NCI-H1930 (cell line): Measurements from ENCODE around the gene MAML3.

Experiments
- DNase-seq, 2 experiments: peaks; one replicate each; lab custom pipeline; 2025; lab: John Stamatoyannopoulos, UW

MAML3 gene

GRCh38 chr4:140153718-140154571 is at the start of gene MAML3:
Gene MAML3 (minus strand): TSS chr4:140154184. CDS start chr4:140153327, 857 bp downstream.
- peak; percentile 87 to 90 for DNase-seq

GRCh38 chr4:140198942-140199341 is 45.0 kb upstream of the MAML3 start:
- no peak for DNase-seq

- no peak for DNase-seq
These were observed 41.8 kb upstream of the MAML3 start for GRCh38 chr4:140195806-140196205.

GRCh38 chr4:140189805-140190204 is 35.8 kb upstream of the MAML3 start:
- DNase-seq, result no peak

- DNase-seq, result no peak
These were observed 35.0 kb upstream of the MAML3 start for GRCh38 chr4:140188975-140189374.

GRCh38 chr4:140187316-140187695 is 33.3 kb upstream of the MAML3 start:
- DNase-seq, result no peak

- no peak for DNase-seq
These were observed 32.8 kb upstream of the MAML3 start for GRCh38 chr4:140186651-140187315.

GRCh38 chr4:140186082-140186438 is 32.1 kb upstream of the MAML3 start:
- DNase-seq, result no peak

- DNase-seq, result no peak
These were observed 31.6 kb upstream of the MAML3 start for GRCh38 chr4:140185412-140186081.

GRCh38 chr4:140183270-140183669 is 29.3 kb upstream of the MAML3 start:
- no peak for DNase-seq

GRCh38 chr4:140180577-140180976 is 26.6 kb upstream of the MAML3 start:
- DNase-seq, result no peak

- no peak for DNase-seq
These were observed 22.8 kb upstream of the MAML3 start for GRCh38 chr4:140176735-140177134.

- DNase-seq, result no peak
These were observed 20.6 kb upstream of the MAML3 start for GRCh38 chr4:140174543-140174942.

- DNase-seq, result no peak
These were observed 19.0 kb upstream of the MAML3 start for GRCh38 chr4:140172960-140173359.

GRCh38 chr4:140170299-140170698 is 16.3 kb upstream of the MAML3 start:
- DNase-seq, result no peak

GRCh38 chr4:140168936-140169335 is 15.0 kb upstream of the MAML3 start:
- no peak for DNase-seq

GRCh38 chr4:140168474-140168873 is 14.5 kb upstream of the MAML3 start:
- DNase-seq, result no peak

- DNase-seq, result no peak
These were observed 9.2 kb upstream of the MAML3 start for GRCh38 chr4:140163029-140163810.

- no peak for DNase-seq
These were observed 8.6 kb upstream of the MAML3 start for GRCh38 chr4:140162596-140162995.

GRCh38 chr4:140158365-140159030 is 4.5 kb upstream of the MAML3 start:
- no peak for DNase-seq

GRCh38 chr4:140157341-140157740 is 3.4 kb upstream of the MAML3 start:
- DNase-seq, result no peak
